HepG2 (cell line): Measurements from ENCODE around the gene HOXA5. TPM values are rescaled to one million over a fixed set of nuclear protein-coding genes. Genes with fewer than 3 reads are reported as not detected.

ENCODE experiments used
- AGO1 ChIP-seq: fragments of 200-400 bp; formaldehyde crosslinking; IDR thresholded peaks from 2 replicates; pipeline ENCODE4 v1.6.1; 2017; ENCODE audit warnings: mild to moderate bottlenecking, low read depth, low read length, moderate library complexity; ENCODE audit not compliant: poor library complexity, severe bottlenecking
- ATAD3A ChIP-seq: sonication (generic); formaldehyde crosslinking; IDR thresholded peaks from 2 replicates; pipeline ENCODE4 v1.4.0; 2020; ENCODE audit warnings: missing genetic modification reagents
- CCDC6 ChIP-seq: sonication (generic); formaldehyde crosslinking; IDR thresholded peaks from 2 replicates; pipeline ENCODE4 v1.8.1; 2022; ENCODE audit warnings: mild to moderate bottlenecking, missing genetic modification reagents, moderate library complexity
- EED ChIP-seq: sonication (generic); formaldehyde crosslinking; IDR thresholded peaks from 2 replicates; pipeline ENCODE4 v1.5.0; 2020; ENCODE audit warnings: mild to moderate bottlenecking, missing genetic modification reagents
- KLF9 ChIP-seq: IDR thresholded peaks from 2 replicates; pipeline ENCODE4 v1.6.1; 2016; ENCODE audit warnings: low read depth
- MEIS2 ChIP-seq: sonication (generic); formaldehyde crosslinking; IDR thresholded peaks from 2 replicates; pipeline ENCODE4 v1.9.0; 2021; ENCODE audit warnings: mild to moderate bottlenecking, missing genetic modification reagents
- NFRKB ChIP-seq: fragments of 450-650 bp; IDR thresholded peaks from 2 replicates; pipeline ENCODE4 v1.6.1; 2017
- NR2F6 ChIP-seq, 2 experiments: IDR thresholded peaks; 2 replicates each; pipeline ENCODE4 v1.6.1; 2016; ENCODE audit warnings: antibody characterized with exemption in 1 of 2, mild to moderate bottlenecking in 1 of 2
- PAF1 ChIP-seq: IDR thresholded peaks from 2 replicates; pipeline ENCODE4 v1.6.1; 2016; ENCODE audit warnings: missing genetic modification reagents, missing compliant biosample characterization
- PITX1 ChIP-seq: sonication (generic); formaldehyde crosslinking; IDR thresholded peaks from 2 replicates; pipeline ENCODE4 v1.5.1; 2020; ENCODE audit warnings: mild to moderate bottlenecking, missing genetic modification reagents
- SNAI1 ChIP-seq: sonication (generic); formaldehyde crosslinking; IDR thresholded peaks from 2 replicates; pipeline ENCODE4 v1.5.0; 2020; ENCODE audit warnings: mild to moderate bottlenecking, missing genetic modification reagents, borderline replicate concordance
- ZEB1 ChIP-seq: IDR thresholded peaks from 2 replicates; pipeline ENCODE4 v1.6.1; 2012; ENCODE audit warnings: mild to moderate bottlenecking, low read depth, inconsistent platforms; ENCODE audit not compliant: insufficient replicate concordance
- ZNF577 ChIP-seq: sonication (generic); formaldehyde crosslinking; IDR thresholded peaks from 2 replicates; pipeline ENCODE4 v1.4.0; 2020; ENCODE audit warnings: mild to moderate bottlenecking, low read depth, missing genetic modification reagents, borderline replicate concordance
- ZSCAN12 ChIP-seq: sonication (generic); formaldehyde crosslinking; IDR thresholded peaks from 2 replicates; pipeline ENCODE4 v1.9.0; 2021; ENCODE audit warnings: mild to moderate bottlenecking, missing genetic modification reagents
- polyA plus RNA-seq, 8 experiments: library from polyadenylated mRNA; depleted of rRNA in 3 of 8; stranded (reverse) in 7 of 8; unstranded in 1 of 8; fragments of >200 nt; fragmentation: Illumina TruSeq in 4 of 8; extraction: Trizol in 4 of 8; gene quantifications; 2 replicates each; pipeline versions ENCODE4 v1.2.1 to v1.2.3, GENCODE V29; 2011 to 2016; ENCODE audit warnings: low read depth in 4 of 8, missing spikeins in 1 of 8, mixed read lengths in 1 of 8; ENCODE audit not compliant: insufficient read depth in 1 of 8
- total RNA-seq, 5 experiments: library from RNA; depleted of rRNA; stranded (reverse); fragments of >200 nt; fragmentation: Illumina TruSeq; extraction: Trizol; gene quantifications; 2 replicates each; pipeline ENCODE4 v1.2.3, GENCODE V29; 2016; ENCODE audit warnings: low read depth in 1 of 5
- TF ChIP-seq, protein P1 (sequence below): sonication (generic); formaldehyde crosslinking; IDR thresholded peaks from 2 replicates; pipeline ENCODE4 v1.5.0; 2020; ENCODE audit warnings: mild to moderate bottlenecking, low read depth, missing genetic modification reagents, borderline replicate concordance
- TF ChIP-seq, protein P2 (sequence below): sonication (generic); formaldehyde crosslinking; IDR thresholded peaks from 2 replicates; pipeline ENCODE4 v1.5.1; 2020; ENCODE audit warnings: mild to moderate bottlenecking, missing genetic modification reagents, moderate library complexity
- TF ChIP-seq, protein P3 (sequence below): sonication (generic); formaldehyde crosslinking; IDR thresholded peaks from 2 replicates; pipeline ENCODE4 v1.9.0; 2021; ENCODE audit warnings: missing genetic modification reagents, mild to moderate bottlenecking, borderline replicate concordance
- TF ChIP-seq, protein P4 (sequence below): sonication (generic); formaldehyde crosslinking; conservative IDR thresholded peaks from 2 replicates; pipeline ENCODE4 v1.8.1; 2023; ENCODE audit warnings: missing genetic modification reagents
- TF ChIP-seq, protein P5 (sequence below), 2 experiments: sonication (generic) in 1 of 2; formaldehyde crosslinking in 1 of 2; IDR thresholded peaks; 2 replicates each; pipeline versions ENCODE4 v1.5.1 to v1.6.1; 2011 to 2020; ENCODE audit warnings: borderline replicate concordance in 1 of 2, low read depth in 1 of 2, low read length in 1 of 2, mild to moderate bottlenecking in 1 of 2, missing genetic modification reagents in 1 of 2, moderate library complexity in 1 of 2

HOXA5 gene
- total and polyA plus RNA-seq, 2 of the 13 experiments (the other 11 are each of a cell fraction or from before 2014, with no cell fraction given): 3.2 to 3.6 TPM

DNA sequence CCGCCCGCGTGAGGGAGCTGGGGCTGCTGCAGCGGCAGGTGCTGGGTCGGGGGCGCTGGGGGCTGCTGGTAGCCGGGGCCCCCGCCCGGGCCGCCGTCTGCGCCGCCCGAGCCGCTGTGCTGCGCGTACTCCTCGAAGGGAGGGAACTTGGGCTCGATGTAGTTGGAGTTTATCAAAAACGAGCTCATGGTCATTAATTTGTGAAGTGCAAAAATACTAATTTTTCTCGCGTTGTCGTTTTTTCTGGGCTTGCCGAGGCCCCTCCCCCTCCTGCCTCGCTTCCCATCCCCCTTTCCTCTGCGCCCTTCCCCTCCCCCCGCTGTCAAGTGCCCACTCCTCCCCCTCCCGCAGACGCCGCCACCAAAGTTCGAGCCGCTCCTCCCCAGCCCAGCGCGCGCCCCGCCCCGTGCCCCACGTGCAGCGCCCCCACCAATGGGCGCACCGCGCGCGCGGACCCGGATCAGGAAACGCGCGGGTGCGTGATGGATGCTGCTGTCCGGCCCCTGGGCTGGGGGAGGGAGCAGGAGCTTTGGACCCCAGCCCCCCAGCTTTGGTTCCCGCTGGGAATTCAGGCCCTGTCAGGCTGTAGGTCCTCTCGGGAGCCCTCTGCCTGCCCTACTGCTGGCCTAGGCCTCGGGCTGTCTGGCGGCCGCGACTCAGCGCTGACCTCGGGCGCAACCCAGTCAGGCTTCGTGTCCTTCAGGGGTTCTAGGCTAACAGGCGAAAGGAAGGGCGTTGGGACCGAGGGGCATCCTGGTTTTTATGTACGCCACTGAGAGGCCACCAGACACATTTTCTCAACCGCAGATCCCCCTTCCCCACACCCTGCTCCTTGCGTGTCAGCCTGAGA lies 12.7 kb downstream of the HOXA5 start, which contains the start of gene HOXA4 (continued):
- no peak for TF ChIP-seq PITX1 (CRISPR knock-in tag)
- no peak for TF ChIP-seq SNAI1 (CRISPR knock-in tag)
- TF ChIP-seq, protein P1, sequence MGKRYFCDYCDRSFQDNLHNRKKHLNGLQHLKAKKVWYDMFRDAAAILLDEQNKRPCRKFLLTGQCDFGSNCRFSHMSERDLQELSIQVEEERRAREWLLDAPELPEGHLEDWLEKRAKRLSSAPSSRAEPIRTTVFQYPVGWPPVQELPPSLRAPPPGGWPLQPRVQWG: no peak
- TF ChIP-seq ZSCAN12 (CRISPR knock-in tag): no peak
- TF ChIP-seq CCDC6: peak; percentile 31; the same call in 1 of the 2 replicates
- no peak for TF ChIP-seq PAF1
- TF ChIP-seq, protein P2, sequence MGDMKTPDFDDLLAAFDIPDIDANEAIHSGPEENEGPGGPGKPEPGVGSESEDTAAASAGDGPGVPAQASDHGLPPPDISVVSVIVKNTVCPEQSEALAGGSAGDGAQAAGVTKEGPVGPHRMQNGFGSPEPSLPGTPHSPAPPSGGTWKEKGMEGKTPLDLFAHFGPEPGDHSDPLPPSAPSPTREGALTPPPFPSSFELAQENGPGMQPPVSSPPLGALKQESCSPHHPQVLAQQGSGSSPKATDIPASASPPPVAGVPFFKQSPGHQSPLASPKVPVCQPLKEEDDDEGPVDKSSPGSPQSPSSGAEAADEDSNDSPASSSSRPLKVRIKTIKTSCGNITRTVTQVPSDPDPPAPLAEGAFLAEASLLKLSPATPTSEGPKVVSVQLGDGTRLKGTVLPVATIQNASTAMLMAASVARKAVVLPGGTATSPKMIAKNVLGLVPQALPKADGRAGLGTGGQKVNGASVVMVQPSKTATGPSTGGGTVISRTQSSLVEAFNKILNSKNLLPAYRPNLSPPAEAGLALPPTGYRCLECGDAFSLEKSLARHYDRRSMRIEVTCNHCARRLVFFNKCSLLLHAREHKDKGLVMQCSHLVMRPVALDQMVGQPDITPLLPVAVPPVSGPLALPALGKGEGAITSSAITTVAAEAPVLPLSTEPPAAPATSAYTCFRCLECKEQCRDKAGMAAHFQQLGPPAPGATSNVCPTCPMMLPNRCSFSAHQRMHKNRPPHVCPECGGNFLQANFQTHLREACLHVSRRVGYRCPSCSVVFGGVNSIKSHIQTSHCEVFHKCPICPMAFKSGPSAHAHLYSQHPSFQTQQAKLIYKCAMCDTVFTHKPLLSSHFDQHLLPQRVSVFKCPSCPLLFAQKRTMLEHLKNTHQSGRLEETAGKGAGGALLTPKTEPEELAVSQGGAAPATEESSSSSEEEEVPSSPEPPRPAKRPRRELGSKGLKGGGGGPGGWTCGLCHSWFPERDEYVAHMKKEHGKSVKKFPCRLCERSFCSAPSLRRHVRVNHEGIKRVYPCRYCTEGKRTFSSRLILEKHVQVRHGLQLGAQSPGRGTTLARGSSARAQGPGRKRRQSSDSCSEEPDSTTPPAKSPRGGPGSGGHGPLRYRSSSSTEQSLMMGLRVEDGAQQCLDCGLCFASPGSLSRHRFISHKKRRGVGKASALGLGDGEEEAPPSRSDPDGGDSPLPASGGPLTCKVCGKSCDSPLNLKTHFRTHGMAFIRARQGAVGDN (CRISPR knock-in tag): peak; percentile 95
- no peak for TF ChIP-seq NFRKB
- no peak for TF ChIP-seq ZEB1
- TF ChIP-seq MEIS2 (CRISPR knock-in tag): no peak
- peak; percentile 11 for TF ChIP-seq AGO1
- no peak for TF ChIP-seq EED (CRISPR knock-in tag)
- TF ChIP-seq ZNF577 (CRISPR knock-in tag): no peak
- TF ChIP-seq, protein P3, sequence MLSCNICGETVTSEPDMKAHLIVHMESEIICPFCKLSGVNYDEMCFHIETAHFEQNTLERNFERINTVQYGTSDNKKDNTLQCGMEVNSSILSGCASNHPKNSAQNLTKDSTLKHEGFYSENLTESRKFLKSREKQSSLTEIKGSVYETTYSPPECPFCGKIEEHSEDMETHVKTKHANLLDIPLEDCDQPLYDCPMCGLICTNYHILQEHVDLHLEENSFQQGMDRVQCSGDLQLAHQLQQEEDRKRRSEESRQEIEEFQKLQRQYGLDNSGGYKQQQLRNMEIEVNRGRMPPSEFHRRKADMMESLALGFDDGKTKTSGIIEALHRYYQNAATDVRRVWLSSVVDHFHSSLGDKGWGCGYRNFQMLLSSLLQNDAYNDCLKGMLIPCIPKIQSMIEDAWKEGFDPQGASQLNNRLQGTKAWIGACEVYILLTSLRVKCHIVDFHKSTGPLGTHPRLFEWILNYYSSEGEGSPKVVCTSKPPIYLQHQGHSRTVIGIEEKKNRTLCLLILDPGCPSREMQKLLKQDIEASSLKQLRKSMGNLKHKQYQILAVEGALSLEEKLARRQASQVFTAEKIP: no peak
- TF ChIP-seq, protein P4, sequence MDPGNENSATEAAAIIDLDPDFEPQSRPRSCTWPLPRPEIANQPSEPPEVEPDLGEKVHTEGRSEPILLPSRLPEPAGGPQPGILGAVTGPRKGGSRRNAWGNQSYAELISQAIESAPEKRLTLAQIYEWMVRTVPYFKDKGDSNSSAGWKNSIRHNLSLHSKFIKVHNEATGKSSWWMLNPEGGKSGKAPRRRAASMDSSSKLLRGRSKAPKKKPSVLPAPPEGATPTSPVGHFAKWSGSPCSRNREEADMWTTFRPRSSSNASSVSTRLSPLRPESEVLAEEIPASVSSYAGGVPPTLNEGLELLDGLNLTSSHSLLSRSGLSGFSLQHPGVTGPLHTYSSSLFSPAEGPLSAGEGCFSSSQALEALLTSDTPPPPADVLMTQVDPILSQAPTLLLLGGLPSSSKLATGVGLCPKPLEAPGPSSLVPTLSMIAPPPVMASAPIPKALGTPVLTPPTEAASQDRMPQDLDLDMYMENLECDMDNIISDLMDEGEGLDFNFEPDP (CRISPR knock-in tag): no peak
- TF ChIP-seq NR2F6 (IDR thresholded peaks at IDR 0.05): no peak
- no peak for TF ChIP-seq NR2F6 (CRISPR knock-in tag; IDR thresholded peaks at IDR 0.05)
- TF ChIP-seq, protein P5, sequence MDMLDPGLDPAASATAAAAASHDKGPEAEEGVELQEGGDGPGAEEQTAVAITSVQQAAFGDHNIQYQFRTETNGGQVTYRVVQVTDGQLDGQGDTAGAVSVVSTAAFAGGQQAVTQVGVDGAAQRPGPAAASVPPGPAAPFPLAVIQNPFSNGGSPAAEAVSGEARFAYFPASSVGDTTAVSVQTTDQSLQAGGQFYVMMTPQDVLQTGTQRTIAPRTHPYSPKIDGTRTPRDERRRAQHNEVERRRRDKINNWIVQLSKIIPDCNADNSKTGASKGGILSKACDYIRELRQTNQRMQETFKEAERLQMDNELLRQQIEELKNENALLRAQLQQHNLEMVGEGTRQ (IDR thresholded peaks at IDR 0.05; ENCODE audit: low read depth, low read length): peak; percentile 92
- TF ChIP-seq, protein P5 (CRISPR knock-in tag; IDR thresholded peaks at IDR 0.05; ENCODE audit: borderline replicate concordance): peak; percentile 98; the same call in 1 of the 2 replicates
- no peak for TF ChIP-seq KLF9 (CRISPR knock-in tag)
- TF ChIP-seq ATAD3A (CRISPR knock-in tag): no peak
